ENCODE data around the gene CENPVL3.

- TF ChIP-seq POLR2A (IDR thresholded peaks at IDR 0.05; ENCODE audit: low read depth, low read length) (no peak), TAF1 (IDR thresholded peaks at IDR 0.05; ENCODE audit: borderline replicate concordance, low read depth, low read length) (no peak), POLR2AphosphoS5 (IDR thresholded peaks at IDR 0.05; ENCODE audit: low read depth, low read length) (no peak)
Observed at GRCh38 chrX:51598899-51599298, 19.8 kb downstream of the CENPVL3 start.

Measured in GM12892 (cell line).